ENCODE measurements around the gene NFYA.

DNA sequence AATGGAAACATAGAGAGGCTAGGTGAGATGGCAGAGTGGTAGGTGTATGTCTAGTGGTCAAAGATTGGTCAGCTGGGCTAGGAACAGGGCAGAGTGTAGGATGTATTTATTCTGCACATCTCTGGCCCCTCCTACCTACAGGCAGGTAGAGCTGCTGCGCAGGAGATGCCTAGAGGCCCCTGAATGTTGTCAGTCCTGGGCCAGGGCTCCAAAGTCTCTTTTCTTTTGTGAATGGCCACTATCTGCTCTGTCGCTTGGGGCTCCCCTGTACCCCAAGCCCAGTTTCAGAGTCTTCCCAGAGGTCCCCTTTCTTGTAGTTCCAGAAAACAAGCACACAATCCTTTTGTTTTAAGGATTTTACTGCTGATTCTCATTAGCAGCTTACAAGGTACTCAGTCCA lies 25.5 kb upstream of the NFYA start:
- TF ChIP-seq, protein P1, sequence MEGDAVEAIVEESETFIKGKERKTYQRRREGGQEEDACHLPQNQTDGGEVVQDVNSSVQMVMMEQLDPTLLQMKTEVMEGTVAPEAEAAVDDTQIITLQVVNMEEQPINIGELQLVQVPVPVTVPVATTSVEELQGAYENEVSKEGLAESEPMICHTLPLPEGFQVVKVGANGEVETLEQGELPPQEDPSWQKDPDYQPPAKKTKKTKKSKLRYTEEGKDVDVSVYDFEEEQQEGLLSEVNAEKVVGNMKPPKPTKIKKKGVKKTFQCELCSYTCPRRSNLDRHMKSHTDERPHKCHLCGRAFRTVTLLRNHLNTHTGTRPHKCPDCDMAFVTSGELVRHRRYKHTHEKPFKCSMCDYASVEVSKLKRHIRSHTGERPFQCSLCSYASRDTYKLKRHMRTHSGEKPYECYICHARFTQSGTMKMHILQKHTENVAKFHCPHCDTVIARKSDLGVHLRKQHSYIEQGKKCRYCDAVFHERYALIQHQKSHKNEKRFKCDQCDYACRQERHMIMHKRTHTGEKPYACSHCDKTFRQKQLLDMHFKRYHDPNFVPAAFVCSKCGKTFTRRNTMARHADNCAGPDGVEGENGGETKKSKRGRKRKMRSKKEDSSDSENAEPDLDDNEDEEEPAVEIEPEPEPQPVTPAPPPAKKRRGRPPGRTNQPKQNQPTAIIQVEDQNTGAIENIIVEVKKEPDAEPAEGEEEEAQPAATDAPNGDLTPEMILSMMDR (IDR thresholded peaks at IDR 0.05), result no peak
- no peak for TF ChIP-seq POLR2A (IDR thresholded peaks at IDR 0.05)

All from right lobe of liver (tissue), 4 donors.